ENCODE results near the gene AAMDC.
"Not testable (repeated sequence)": the region's sequence is repeated elsewhere in the genome, so short reads cannot be mapped to it uniquely, and the experiment has no call there.

DNA sequence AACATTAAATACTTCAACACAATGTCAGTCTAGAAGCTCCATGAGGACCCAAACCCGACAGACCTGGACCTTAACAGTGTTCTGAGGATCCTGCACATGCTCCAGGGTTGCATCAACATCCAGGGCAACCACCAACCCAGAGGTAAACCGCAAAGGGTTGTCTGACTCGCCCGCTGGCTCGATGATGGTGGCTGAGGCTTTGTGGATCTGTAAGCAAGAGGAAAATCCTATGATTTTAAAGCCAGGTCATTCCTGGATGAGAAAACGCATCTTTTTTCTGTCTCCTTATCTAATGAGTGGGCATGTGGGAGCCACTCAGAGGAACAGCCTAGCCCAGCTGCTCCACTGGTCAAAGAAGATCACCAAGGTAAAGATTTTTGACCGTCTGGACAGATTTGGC, 70.3 kb downstream of the AAMDC start:
- TF ChIP-seq, protein P1, sequence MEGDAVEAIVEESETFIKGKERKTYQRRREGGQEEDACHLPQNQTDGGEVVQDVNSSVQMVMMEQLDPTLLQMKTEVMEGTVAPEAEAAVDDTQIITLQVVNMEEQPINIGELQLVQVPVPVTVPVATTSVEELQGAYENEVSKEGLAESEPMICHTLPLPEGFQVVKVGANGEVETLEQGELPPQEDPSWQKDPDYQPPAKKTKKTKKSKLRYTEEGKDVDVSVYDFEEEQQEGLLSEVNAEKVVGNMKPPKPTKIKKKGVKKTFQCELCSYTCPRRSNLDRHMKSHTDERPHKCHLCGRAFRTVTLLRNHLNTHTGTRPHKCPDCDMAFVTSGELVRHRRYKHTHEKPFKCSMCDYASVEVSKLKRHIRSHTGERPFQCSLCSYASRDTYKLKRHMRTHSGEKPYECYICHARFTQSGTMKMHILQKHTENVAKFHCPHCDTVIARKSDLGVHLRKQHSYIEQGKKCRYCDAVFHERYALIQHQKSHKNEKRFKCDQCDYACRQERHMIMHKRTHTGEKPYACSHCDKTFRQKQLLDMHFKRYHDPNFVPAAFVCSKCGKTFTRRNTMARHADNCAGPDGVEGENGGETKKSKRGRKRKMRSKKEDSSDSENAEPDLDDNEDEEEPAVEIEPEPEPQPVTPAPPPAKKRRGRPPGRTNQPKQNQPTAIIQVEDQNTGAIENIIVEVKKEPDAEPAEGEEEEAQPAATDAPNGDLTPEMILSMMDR (IDR thresholded peaks at IDR 0.05; ENCODE audit: low read depth, low read length, poor library complexity, severe bottlenecking) = not testable (repeated sequence)
- not testable (repeated sequence) for TF ChIP-seq EZH2phosphoT487 (IDR thresholded peaks at IDR 0.05; ENCODE audit: borderline replicate concordance, low read length)

Measured in DOHH2 (cell line).